Measurements from ENCODE around the gene EGFL7.
A peak's percentile ranks its signal among the peaks of the same experiment; 100 is the strongest.

The EGFL7 gene

DNA sequence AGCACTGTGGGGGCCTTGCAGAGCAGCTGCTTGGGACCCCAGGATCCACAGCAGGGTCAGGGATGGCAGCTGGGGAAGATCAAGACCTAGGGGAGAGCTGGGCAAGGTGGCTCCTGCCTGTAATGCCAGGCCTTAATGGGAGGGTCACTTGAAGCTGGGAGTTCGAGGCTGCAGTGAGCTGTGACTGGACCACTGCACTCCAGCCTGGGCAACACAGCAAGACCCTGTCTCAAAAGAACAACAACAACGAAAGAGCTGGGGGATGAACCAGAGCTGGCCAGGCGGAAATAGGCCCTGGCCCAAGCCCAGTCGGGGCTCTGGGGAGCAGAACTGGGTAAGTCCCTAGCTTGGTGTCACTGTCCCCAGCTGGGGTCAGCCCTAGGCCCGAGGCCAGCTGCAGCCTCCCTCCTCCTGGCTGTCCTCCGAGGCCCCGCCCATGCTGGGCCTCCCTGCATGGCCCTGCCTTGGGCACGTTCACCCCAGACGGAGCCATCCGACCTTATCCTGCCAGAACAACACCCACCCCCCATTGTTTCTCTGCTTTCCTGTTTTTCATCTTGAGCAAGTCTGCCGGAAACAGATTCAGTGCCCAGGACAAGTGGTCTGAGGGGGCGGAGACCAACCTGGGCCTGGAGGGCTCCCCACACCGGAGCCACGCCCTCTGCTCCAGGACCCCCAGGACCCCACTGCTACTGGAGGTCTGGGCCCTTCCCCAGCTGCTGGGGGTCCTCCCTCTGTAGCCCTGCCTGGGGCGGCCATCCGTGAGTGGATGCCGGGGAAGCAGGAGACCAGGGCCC lies 51.6 kb downstream of the EGFL7 start:
- no peak for DNase-seq (ENCODE audit: low spot score)

DNA sequence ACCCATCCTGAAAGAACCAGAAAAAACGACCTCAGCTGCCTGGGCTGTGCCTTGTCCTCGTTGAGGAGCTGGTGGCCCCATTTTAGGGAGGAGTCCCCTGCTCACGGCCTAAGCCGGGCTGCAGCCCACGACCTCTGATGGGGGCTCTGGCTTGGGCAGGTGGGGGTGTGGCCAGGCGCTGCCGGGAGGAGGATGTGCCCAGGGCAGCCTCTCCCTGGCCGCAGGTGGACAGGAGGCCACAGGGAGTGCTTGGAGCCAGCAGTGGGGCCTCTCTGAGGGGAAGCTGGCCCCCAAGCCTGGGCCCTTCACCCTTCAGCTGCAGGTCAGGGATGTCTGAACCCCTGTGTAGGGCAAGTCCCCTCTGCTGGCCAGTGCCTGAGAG lies 52.2 kb downstream of the EGFL7 start:
- no peak for DNase-seq (ENCODE audit: low spot score)

DNA sequence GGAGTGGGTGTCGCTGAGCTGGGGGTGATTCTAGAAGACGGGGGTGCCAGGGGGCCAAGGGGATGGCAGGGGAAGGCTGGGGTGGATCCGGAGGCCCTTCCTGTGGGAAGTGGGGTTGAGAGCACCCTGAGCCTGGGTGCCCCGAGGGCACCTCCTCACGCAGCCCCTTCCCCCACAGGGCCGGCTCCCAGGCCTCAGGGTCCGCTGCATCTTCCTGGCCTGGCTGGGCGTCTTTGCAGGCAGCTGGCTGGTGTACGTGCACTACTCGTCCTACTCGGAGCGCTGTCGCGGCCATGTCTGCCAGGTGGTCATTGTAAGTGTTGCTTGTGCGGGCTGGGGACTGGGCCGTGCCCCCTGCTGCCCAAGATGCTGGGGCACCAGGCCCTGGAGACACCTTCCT lies 54.7 kb downstream of the EGFL7 start:
- no peak for DNase-seq (ENCODE audit: low spot score)

DNA sequence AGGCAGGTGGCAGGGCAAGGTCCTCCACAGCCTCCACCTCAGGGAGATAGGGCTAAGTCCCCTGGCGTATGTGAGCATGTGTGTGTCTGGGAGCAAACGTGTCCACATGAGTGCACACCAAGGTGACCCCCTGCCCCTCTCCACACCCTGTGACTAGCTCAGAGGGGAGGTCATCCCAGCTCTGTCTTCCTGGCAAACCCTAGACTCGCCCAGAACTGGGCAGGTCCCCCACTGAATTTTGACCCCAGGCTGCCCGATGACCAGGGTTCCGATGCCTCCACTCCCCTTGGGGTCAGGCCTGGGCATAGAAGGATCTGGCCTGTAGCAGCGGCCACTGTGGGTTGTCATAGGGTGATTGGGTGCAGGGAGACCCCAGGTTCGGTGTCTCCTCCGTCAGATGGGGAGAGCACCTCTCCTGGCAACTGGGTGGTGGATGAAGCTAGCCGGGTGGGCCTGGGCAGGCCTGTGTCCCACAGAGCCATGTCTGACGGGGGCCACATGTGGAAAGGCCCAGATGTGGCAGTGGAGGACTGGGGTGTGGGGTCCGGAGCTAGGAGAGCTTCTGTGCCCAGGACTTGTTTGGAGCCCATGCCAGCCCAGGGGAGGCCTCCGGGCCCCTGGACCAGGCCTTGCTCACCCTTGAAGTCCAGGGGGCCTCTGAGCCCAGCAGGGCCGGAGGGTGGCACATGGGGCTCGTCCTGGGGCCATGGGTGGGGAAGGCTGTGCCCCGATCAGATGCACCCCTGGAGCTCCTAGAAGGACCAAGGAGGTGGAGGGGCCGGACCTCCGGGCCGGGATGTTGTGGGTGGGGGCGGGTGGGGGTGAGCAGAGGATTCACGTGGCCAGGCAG lies 55.9 kb downstream of the EGFL7 start:
- no peak for DNase-seq (ENCODE audit: low spot score)

DNA sequence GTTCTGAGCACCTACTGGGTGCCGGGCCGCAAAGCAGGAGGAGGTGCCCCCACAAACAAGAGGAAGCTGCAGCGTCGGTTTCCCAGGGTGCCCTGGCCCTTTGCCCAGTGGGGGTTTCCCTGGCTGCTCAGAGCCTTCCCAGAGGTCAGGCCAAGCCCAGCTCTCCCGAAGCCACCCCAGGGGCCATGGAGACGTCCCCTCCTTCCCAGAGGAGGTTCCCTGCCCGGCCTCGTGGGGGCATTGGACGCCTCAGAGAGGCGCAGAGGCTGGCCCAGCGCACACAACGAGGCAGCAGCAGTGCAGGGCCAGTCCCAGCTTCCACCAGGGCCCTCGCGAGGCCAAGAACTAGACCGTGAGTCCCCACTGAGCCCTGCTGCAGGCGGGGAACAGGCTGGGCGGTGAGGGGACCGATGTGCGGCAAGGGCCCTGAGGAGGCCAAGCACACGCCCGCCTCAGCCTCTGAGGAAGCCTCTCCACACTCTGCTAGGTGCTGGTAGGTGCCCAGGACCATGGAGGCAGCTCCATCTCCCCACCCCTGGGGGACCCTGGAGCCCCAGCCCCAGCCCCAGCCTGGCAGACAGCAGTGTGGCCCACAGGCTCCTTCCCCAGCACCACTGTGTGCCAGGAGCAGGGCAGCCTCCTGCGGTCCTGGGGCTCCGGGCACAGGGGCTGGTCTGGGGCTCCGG lies 56.6 kb downstream of the EGFL7 start:
- no peak for DNase-seq (ENCODE audit: low spot score)

DNA sequence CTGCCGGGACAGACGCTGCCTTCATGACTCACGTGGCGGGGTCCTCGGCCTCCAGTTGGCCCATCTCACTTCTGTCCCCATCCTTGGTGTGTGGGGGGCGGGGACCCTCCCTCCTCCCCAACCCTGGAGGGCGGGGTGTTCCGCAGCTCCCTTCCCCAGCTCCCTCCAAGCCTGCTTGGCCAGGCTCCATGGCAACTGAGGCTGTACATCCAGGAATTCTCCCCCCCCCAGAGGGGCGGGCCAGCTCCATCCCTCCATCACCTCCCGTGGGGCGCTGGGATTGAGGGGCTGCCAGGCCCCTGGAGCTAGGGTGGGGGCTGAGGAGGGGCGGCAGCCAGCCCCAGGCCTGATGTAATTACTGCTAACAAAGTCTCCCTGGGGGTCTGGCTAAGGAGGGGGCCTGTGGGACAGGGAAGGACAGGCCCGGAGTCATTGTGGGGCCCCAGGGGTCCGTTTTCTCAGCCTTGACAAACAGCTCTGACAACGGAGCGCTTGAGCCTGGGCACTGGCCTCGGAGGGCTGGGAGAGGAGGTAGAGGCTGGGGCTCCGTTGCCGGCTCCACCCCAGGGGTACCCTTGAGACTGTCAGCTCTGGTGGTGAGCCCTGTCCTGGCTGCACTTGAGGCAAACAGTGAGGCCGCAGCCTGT lies 57.7 kb downstream of the EGFL7 start:
- DNase-seq (ENCODE audit: low spot score) = peak; percentile 86

DNA sequence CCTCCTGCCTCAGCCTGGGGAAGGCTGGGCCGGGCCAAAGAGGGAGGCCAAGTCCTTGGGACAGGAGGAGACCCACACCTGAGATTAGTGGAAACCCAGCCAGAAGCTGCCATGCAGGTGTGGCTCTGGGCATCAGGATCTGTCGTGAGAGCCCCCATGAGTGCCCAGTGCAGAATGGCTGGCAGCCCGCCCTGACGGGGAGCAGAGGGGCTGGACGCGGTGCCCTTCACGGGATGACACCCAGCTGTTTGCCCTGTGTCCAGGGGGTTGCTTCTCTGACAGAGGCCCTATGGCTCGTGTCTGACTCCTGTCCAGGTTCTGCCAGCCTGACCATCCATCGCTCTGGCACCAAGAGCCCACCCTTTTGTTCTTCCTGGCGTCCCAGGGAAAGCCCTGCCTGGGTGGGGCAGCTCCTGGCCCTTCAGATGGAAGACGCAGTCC lies 58.2 kb downstream of the EGFL7 start:
- DNase-seq (ENCODE audit: low spot score) = no peak

DNA sequence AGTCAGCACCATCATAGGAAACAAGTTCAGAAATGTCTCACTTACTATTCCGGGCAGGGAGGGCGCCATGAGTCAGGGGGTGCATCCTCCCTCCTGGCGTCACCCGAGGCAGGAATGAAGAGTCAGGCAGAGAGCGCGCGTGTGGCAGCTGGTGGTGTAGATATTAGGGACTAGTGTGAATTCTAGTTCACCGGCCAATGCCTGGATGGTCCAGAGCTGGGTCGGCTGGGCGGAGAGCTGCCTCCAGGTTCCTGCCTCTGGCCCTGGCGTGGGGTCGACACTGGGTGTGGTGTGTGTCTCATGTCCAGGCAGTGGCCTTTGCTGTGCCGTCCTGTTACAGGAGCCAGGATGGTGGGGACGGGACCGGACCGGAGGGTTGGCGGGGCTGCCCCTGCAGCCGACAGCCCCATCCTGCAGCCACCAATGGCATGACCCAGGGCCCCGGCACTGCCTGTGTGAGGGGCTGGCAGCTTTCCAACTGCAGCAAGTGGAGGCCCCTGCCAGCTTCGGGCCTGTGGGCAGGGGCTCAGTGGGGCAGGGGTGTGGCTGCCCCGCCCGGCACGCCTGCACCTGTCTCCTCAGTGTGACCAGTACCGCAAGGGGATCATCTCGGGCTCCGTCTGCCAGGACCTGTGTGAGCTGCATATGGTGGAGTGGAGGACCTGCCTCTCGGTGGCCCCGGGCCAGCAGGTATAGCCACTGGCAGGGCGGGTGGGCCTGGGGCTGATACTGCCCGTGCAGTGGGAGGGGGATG lies 58.8 kb downstream of the EGFL7 start:
- no peak for DNase-seq (ENCODE audit: low spot score)

Small RNA genes within 50 kb of the gene (small RNA-seq; reads per million reads assigned to genes)
- 0.03 to 0.22 reads per million in 2 experiments for gene MIR126

All from SK-N-DZ (cell line).